GM12878 (cell line): Measurements from ENCODE around the gene TMCC2. TPM values are rescaled to one million over a fixed set of nuclear protein-coding genes. Genes with fewer than 3 reads are reported as not detected.

ENCODE experiments used
- ATAC-seq: fragments of 200-7000 bp; cut with Tn5 transposase; 3 replicates; pipeline ENCODE4 v1.9.1; 2020; ENCODE audit warnings: mild to moderate bottlenecking, moderate library complexity
- BruUV-seq: library from RNA; stranded (reverse); fragments of 400-500 nt; replicated peaks from 2 replicates; lab custom pipeline; 2021; lab: Mats Ljungman, UMichigan
- CTCF ChIA-PET: fragments of 300-600 bp; sonication (Branson Sonifier 250); formaldehyde crosslinking; extraction: SDS; loops from one replicate; lab custom pipeline; 2021; ENCODE audit warnings: inconsistent platforms; lab: Yijun Ruan, JAX
- POLR2A ChIA-PET: fragments of 350-600 bp; formaldehyde crosslinking; extraction: SDS; loops from one replicate; lab custom pipeline; 2021; ENCODE audit warnings: inconsistent platforms; lab: Charles Lee
- RAD21 ChIA-PET: fragments of 300-600 bp; sonication (Branson Sonifier 250); formaldehyde crosslinking; loops from one replicate; lab custom pipeline; 2023; ENCODE audit warnings: antibody characterized with exemption; ENCODE audit not compliant: unreplicated experiment; lab: Charles Lee
- SMC1A ChIA-PET: fragments of 300-600 bp; sonication (Branson Sonifier 250); formaldehyde crosslinking; loops from one replicate; lab custom pipeline; 2023; ENCODE audit not compliant: unreplicated experiment, uncharacterized antibody; lab: Charles Lee
- DNase-seq: peaks from one replicate; pipeline ENCODE4 v3.0.0-alpha.2; 2011; ENCODE audit warnings: low read depth, low spot score
- FAIRE-seq: peaks from 3 replicates; lab custom pipeline; 2011; peaks lifted over from hg19 to GRCh38; lab: Jason Lieb, UNC
- H2AFZ ChIP-seq: 2 replicates; pipeline ENCODE4 v1.6.0; 2011; ENCODE audit warnings: low read depth, low read length, control low read depth; ENCODE audit not compliant: control insufficient read depth
- H3K27ac ChIP-seq: 2 replicates; pipeline ENCODE4 v1.5.1; 2011; ENCODE audit warnings: control low read depth; ENCODE audit not compliant: control insufficient read depth, insufficient read depth
- H3K27me3 ChIP-seq, 2 experiments: replicated peaks in 1 of 2; 2 replicates each; pipeline versions ENCODE4 v1.6.0 to v1.6.1; 2011; ENCODE audit warnings: low read length in 1 of 2; ENCODE audit not compliant: control insufficient read depth in 2 of 2, insufficient read depth in 2 of 2
- H3K36me3 ChIP-seq, 2 experiments: 2 replicates each; pipeline ENCODE4 v1.5.1; 2011; ENCODE audit warnings: low read length in 1 of 2; ENCODE audit not compliant: control insufficient read depth in 2 of 2, insufficient read depth in 2 of 2
- H3K4me1 ChIP-seq: 2 replicates; pipeline ENCODE4 v1.6.1; 2011; ENCODE audit warnings: mild to moderate bottlenecking, low read length, moderate library complexity, mixed read lengths; ENCODE audit not compliant: control insufficient read depth, insufficient read depth
- H3K4me2 ChIP-seq: 2 replicates; pipeline ENCODE4 v1.6.0; 2011; ENCODE audit warnings: control low read depth; ENCODE audit not compliant: control insufficient read depth, insufficient read depth
- H3K4me3 ChIP-seq: fragments of 200-600 bp; sonication (generic); 2 replicates; pipeline ENCODE4 v1.5.1; 2016
- H3K79me2 ChIP-seq: 2 replicates; pipeline ENCODE4 v1.6.0; 2011; ENCODE audit warnings: low read length; ENCODE audit not compliant: control insufficient read depth, insufficient read depth
- H3K9ac ChIP-seq: 2 replicates; pipeline ENCODE4 v1.8.0; 2011; ENCODE audit warnings: low read length, control low read depth, mixed read lengths; ENCODE audit not compliant: control insufficient read depth, insufficient read depth
- H3K9me3 ChIP-seq: replicated peaks from 3 replicates; pipeline ENCODE4 v1.5.1; 2011; ENCODE audit warnings: mild to moderate bottlenecking, low read length; ENCODE audit not compliant: control insufficient read depth, insufficient read depth
- H4K20me1 ChIP-seq: 2 replicates; pipeline ENCODE4 v1.6.0; 2011; ENCODE audit not compliant: control insufficient read depth, insufficient read depth
- JUND ChIP-seq: IDR thresholded peaks from 2 replicates; pipeline ENCODE4 v1.6.1; 2012; ENCODE audit warnings: low read depth, mild to moderate bottlenecking, low read length, improper control_type of control experiment, moderate library complexity
- MAX ChIP-seq: IDR thresholded peaks from 2 replicates; pipeline ENCODE4 v1.6.1; 2012; ENCODE audit warnings: low read depth, low read length, improper control_type of control experiment
- NFIC ChIP-seq: IDR thresholded peaks from 2 replicates; pipeline ENCODE4 v1.6.1; 2012; ENCODE audit warnings: low read depth, mild to moderate bottlenecking, inconsistent platforms, low read length, moderate library complexity
- WGBS: methylation state at CpG from one replicate; pipeline ENCODE4 v1.1.6; 2016; ENCODE audit warnings: low lambda C conversion rate; ENCODE audit not compliant: insufficient replicate concordance, insufficient coverage; ENCODE audit errors: missing lambda C conversion rate; 5-methylcytosine and 5-hydroxymethylcytosine counted together
- in situ Hi-C: fragments of 300-500 bp; cut with MboI; formaldehyde crosslinking; loops from 9 replicates; pipeline ENCODE4 v1.14.3; 2018; ENCODE audit warnings: mixed read lengths
- intact Hi-C: fragments of 100-400 bp; cut with micrococcal nuclease; formaldehyde crosslinking; loops from one replicate; pipeline ENCODE4 v1.14.2; 2022; ENCODE audit not compliant: unreplicated experiment
- polyA plus RNA-seq, 11 experiments: library from polyadenylated mRNA; depleted of rRNA in 4 of 11; unstranded in 6 of 11; stranded (reverse) in 5 of 11; fragments of >200 nt; fragmentation: Nextera tagmentation in 4 of 11; fragmentation: Illumina TruSeq in 1 of 11; extraction: Ambion mirVana in 4 of 11; extraction: Trizol in 1 of 11; gene quantifications; 1 replicate in 1 of 11; 2 replicates in 10 of 11; pipeline versions ENCODE4 v1.2.1 to v1.2.3, GENCODE V29; 2011 to 2016; ENCODE audit warnings: inconsistent platforms in 2 of 11, missing spikeins in 2 of 11, low read depth in 1 of 11
- total RNA-seq, 4 experiments: library from RNA; depleted of rRNA in 3 of 4; stranded (reverse); fragments of >200 nt in 3 of 4; fragmentation: Illumina TruSeq in 1 of 4; extraction: Trizol in 1 of 4; gene quantifications; 2 replicates each; pipeline versions ENCODE4 v1.2.1 to v1.2.3, GENCODE V29; 2013 to 2021

TMCC2 gene
- total and polyA plus RNA-seq, 10 of the 15 experiments (the other 5 are each of a cell fraction or from before 2014, with no cell fraction given) = 0.06 to 2.3 (median 0.76) TPM

- in situ Hi-C loops (no loop called here), intact Hi-C loops (no loop called here)
- no peak for TF ChIP-seq MAX
- TF ChIP-seq JUND = no peak
- no peak for TF ChIP-seq NFIC
- WGBS = 47% methylated on average over 11 of the region's 11 CpGs
- no peak overlapping the region for H3K27ac ChIP-seq
- no peak overlapping the region for H3K4me3 ChIP-seq
- ChIA-PET POLR2A (no interaction called here), CTCF (interaction anchor here (1.0 to 19.1 kb wide), 2 partner anchors 26 to 45 kb away, joined by 3 to 836 read pairs; no protein-coding TSS in a partner anchor), RAD21 (interaction anchor here (5.1 to 24.5 kb wide), 2 partner anchors 13 to 26 kb away, joined by 70 to 728 read pairs; no protein-coding TSS in a partner anchor), SMC1A (interaction anchor here (1.6 to 12.1 kb wide), 3 partner anchors 12 to 31 kb away, joined by 5 to 427 read pairs (median 154); no protein-coding TSS in a partner anchor)
- no peak overlapping the region for H3K4me2 ChIP-seq
- H3K36me3 ChIP-seq = no peaks in the 10 kb centered on the region
- H3K9me3 ChIP-seq = no peaks in the 10 kb centered on the region
- H3K27me3 ChIP-seq = peaks cover 2 to 15% of the 10 kb centered on the region in 2 experiments; a peak in 3 of 4 replicates
- ATAC-seq (no peak), DNase-seq (no peak), FAIRE-seq (no peak)
- BruUV-seq = no TSS peak
- H2AFZ ChIP-seq = no peak overlapping the region
- no peak overlapping the region for H3K9ac ChIP-seq
- no peaks in the 10 kb centered on the region for H3K79me2 ChIP-seq
- H4K20me1 ChIP-seq = no peaks in the 10 kb centered on the region
- peaks cover 18% of the 10 kb centered on the region for H3K4me1 ChIP-seq
These were observed 1.6 kb upstream of the TMCC2 start for GRCh38 chr1:205225901-205226765.
